Stimulated activated CD4-positive, alpha-beta T cell treated with anti-CD3 and anti-CD28 coated beads, Interleukin-1b, Interleukin-23, amount 100 ng/mL, for 48 hours (primary cell): ENCODE measurements around the gene CNTNAP4.

Experiments
- DNase-seq: peaks from one replicate; pipeline ENCODE4 v3.0.0-alpha.2; 2020

Gene CNTNAP4

DNA sequence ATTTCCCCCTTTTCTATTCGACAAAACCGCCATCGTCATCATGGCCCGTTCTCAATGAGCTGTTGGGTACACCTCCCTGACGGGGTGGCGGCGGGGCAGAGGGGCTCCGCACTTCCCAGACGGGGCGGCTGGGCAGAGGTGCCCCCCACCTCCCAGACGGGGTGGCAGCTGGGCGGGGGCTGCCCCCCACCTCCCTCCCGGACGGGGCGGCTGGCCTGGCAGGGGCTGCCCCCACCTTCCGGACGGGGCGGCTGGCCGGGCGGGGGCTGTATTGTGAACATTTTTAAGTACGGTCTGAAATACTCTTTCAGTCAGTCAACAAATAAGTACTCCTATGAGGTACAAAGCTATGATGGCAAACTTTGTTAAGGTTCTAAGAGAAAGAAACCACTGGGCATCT is 222.8 kb downstream of the CNTNAP4 start:
- DNase-seq = no peak

DNA sequence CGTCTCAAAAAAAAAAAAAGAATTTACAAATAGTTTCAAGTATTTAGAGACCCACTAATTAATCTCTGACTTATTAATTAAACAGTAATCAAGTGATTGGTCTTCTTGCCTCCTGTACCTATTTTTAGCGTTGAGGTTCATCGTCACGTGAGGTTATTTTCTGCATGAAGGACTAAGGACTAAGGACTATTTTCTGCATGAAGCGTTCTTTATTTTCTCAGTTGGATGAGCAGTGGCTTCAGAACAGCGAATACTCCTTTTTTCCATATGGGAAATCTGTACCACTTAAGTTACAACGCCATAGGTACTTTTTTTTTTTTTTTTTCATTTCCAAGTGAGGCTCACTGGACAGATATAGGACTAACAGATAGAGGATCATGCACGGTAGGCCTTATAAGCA is 224.9 kb downstream of the CNTNAP4 start:
- no peak for DNase-seq

DNA sequence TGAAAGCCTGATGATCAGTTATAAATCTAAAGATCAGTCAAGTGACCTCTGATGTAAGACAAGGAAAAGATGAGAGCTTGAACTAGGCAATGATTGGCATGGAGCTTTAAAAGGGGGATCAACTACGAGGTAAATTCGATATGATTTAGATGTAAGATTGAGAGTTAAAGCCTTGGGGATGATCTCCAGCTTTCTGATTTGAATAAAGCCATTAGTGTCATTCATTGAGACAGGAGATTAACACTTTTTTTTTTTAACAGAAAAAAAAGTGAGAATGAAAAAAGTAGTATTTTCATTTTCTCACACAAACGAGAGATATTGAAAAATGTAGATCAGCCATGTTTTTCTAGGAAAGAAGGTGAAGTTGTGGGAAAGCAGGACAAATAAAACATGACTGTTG is 225.4 kb downstream of the CNTNAP4 start:
- DNase-seq = no peak

DNA sequence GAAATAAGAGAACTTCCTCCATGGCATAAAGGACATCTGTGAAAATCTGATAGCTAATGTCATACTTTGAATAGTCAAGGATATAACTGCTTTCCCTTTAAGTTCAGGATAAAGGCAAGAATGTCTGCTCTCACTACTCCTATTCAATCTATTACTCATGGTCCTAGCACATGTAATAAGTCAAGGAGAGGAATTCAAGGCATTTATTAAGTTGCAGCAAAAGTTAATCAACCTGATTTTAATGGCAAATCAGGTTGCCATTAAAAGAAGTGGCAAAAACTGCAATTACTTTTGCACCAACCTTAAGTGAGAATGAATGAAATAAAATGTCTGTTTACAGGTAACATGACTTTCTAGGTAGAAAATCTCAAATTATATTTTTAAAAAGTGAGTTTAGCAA is 225.9 kb downstream of the CNTNAP4 start:
- DNase-seq = no peak

DNA sequence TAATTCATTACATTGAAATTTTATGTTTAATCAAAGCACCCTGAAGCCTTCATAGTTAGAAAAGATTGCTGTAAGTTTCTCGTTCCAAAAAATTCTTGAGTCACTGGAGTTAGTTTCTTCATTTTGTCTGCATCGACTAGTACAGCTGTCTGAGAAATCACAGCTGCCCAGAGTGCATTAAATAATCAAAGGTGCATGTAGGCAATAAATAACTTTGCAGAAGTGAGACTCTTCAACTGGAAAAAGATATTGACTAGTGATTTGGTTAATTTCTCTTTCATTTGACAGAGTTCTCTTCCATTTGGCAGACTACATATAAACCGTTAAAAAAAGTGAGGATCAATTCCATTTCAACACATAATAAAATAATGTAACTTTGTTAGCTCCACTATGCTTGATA is 234.0 kb downstream of the CNTNAP4 start:
- no peak for DNase-seq

DNA sequence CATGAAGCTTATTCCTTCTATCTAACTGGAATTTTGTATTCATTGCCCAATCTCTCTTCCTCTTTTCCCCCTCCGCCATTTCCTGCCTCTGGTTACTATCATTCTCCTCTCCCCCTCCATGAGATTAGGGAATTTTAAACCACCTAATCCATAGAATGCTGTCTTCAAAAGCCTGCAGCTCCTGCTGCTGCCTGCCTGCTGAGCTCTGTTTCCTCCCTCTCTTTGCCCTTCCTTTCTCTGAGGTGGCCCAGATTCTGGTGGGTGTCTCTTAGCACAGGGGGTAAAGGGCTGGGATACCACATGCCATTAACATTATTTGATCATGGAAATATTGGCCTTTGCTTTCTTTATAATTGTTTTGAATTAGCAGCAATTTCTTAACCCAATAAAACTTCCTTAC is 241.6 kb downstream of the CNTNAP4 start:
- DNase-seq = no peak

DNA sequence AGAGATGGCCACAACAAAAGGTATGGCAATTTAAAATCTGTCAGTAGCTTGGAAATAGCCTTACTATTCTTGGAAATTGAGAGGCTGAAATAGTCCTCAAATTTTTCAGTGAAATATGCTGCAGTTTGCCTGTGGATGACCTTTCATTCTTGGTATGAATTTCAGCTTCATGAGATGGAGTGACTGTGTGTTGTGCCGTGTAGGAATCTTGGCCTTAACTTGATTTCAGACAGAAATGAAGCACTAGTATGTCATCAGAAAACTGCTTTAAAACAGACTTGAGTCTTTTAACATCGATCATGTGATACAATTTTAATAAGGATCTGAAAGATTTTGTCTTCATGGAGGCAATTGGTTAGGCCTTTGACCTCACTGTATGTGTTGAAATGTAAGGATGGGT is 247.2 kb downstream of the CNTNAP4 start:
- DNase-seq = no peak

DNA sequence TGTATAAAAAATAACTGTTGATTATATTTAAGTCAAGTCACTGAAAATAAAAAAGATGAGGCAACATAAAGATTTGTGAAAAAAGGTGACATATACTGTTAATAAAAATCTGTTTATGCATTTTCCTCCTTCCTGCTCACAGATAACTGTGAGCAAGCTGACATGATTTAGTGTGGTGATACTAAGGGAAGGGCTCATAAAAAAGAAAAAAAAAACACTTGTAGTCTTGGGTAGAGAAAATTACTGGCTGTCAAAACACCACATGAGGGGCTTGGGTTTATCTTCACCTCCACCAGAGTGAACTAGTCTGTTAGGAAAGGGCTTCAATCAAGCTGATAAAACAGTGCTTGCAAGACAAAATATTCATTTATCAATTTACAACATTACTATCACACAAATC is 247.6 kb downstream of the CNTNAP4 start:
- no peak for DNase-seq

DNA sequence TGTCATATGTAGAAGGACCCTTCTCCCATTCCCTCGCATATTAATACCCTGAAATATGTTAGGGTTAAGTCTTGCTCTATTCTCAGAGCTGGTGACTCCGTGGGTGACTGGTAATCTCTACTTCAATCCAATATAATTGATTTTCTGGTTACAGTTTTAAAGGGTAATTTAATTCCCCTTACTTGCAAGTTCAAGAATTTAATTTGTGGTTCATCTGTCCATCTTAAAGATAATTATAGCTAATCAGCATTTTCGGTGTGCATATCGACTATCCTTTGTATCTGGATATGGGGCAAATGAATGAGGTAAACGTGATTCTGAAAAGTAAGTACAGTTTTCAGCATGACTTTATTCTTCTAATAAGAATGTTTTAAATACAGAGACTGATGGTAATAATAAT is 250.0 kb downstream of the CNTNAP4 start:
- no peak for DNase-seq

DNA sequence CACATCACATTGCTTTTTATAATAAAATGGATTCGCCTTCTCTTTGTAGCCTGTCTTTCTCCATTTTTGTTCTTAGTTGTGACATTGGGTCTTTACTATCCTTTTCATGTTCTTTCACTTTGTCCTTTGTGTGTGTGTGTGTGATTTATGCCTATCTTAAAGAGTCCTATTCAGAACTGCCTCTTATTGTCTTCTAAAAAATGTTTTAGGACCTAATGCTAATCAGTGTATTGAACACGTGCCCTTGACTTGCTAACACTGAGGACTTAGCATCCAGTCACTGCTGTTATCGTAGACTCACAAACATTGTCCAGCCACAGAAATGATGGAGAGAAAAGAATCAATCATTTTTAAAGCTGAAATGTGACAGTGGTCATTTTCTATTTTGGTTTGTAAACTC is 251.9 kb downstream of the CNTNAP4 start:
- no peak for DNase-seq

DNA sequence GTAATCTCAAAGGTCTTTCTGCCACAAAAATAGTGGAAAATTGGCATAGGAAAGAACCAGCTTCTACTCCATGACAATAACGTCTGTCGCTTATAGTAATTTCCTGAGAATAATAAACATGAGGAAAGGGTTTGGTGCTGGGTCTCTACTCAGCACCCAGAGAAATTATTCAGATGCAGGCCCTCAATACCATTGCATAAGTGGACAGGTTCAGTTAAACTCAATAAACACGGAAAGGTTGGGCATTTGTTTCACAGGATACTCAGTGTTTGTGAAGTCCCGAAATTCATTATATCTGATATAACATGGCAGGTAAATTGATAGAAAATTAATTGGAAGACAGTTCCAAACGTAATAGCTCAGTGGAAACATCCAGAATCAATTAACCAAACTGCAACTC is 254.0 kb downstream of the CNTNAP4 start:
- no peak for DNase-seq

DNA sequence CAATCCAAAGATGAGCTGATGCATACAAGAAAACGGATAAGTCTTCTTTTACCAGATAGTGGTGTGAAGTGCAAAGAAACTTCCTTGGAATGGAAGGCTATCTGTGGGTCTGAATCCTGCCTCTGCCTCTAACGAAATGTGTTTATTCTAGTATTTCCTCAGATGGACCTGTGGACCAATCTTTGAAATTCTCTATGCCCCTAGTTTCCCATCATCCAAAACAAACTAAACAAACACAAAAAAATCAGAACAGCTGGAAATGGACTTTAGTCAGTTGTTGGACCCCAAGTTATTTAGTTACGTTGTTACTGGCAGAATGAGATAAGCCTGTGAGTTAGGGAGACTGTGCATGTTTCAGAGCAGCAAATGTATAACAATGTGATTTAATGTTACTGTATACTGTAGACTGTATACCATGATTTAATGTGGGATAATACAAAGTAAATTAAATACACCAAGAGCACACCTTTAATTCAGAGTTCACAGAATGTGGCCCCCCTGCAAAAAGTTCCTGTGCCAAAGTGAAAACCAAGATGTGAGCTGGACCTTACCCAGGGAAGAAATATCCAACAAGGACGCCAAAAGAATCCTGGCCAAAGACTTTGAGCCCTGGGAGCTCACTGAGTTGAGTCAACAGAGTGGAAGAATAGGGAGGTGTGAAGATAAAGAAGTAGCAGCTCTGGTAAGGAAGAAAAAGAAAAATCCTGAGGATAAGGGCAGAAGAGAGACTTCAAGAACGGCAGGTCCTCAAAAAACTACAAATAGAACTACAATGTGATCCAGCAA is 255.2 kb downstream of the CNTNAP4 start:
- DNase-seq = no peak

DNA sequence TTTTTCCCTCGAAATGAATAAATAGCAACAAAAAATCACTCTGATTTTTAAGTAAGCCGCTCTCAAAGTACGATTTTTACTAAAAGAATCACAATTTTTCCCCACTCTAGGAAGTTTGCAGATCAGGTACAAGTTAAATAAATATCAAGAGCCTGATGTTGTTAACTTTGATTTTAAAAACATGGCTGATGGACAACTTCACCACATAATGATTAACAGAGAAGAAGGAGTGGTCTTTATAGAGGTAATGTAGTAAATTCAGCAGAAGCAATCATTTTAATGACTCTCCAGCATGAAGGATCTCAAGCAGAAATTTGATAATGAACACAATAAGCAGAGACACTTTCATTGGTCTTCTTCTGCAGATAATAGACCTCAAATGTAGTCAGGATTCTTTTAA is 262.4 kb downstream of the CNTNAP4 start:
- no peak for DNase-seq

DNA sequence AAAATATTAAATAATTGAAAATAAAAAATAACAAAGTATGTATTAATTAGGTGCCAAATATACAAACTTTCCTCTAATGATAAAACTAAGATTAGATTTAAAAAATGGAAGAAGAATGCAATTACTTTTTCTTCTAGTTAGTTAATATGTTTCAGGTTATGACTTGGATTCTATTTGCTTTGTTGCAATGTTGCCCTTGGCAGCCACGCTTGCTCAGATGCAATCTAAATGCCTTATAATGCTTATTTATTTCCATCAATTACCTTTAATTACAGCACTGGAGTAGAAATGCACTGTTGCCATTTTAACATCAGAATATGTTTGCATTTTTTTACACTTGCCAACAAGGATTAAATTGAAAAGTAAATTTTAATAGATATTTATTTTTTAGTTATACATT is 263.9 kb downstream of the CNTNAP4 start:
- DNase-seq = no peak

DNA sequence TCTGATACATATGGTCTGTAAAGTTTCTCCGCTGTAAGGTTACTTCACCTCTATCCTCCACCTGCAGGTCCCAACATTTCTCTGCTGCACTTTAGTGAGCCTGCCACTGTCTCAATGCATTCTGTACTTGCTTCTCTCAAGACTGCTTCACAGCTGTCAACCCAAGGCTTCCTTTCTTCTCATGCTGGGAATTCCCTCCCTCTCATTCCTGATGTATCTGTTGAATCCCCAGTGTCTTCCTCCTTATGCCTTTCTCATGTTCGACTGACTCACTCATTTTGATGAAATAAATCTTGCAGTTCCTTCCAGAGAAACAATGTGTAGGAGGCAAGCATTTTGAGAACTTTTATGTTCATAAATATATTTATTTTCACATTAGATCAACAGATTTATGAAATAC is 288.3 kb downstream of the CNTNAP4 start:
- DNase-seq = no peak

DNA sequence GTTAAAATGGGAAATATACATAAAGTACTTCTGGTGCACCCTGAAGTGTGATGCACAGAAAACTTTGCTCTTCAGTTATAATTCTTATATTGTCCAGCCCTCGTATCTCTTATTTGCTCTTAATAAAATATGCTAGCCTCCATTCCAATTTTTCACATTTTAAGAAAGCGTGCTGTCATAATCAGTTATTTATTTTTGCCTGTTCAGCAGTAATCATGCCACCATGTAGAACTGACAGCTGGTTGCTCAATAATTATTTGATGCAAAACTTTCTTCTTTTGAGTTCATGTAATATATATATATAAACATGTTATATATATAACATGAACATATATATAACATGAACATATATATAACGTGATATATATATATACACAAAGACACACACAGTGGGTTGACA is 294.6 kb downstream of the CNTNAP4 start:
- no peak for DNase-seq

DNA sequence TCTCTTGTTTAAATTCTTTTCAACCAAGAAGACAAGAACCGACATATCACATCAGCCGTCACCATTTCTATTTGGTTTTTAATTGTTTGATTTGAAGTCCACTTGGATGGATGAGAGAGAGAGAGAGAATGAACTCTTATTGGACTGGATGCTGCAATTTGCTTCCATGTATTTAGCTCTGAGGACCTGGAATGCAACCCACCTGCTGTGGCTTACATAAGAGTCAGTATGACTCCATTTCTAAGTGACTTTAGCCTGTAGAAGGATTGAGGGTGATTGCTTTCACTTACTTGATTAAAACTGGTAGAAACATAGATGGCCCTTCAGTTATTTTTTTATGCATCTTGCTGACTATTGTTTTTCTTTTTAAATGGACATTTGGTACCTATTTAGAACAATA is 296.1 kb downstream of the CNTNAP4 start:
- DNase-seq = no peak

DNA sequence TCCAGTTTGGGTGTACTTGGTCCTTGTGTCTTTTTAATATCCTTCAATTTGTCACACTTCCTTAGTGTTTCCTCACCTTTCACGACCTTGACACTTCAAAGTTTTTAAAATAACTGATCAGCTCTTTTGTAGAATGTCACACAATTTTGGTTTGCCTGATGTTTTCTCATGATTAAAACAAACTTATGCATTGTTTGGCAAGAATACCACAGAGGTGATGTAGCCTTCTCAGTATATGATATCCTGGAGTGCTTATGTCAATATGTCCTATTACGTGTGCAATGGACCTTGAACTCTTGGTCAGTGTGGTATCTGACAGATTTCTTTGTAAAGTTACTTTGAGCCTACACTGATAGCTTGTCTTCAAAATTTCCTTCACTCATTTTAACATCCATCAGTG is 297.4 kb downstream of the CNTNAP4 start:
- DNase-seq = no peak

DNA sequence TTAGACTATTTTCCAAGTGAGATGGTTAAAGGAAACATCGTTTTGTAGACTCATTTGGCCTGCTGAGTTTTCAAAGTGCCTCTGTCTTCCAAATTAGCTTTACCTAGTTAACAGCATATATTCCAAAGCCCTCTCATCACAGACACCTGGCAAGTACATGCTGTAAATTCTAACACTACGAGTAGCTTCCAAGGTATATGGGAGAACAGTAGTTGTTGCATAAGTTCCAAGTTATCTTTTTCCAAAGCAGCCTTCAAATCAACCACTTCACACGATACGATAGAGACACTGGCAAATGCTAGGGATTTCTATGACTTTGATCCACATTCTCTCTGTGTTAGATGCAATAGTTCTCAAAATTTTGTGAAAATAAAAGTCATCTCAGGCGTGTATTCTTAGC is 299.3 kb downstream of the CNTNAP4 start:
- no peak for DNase-seq

DNA sequence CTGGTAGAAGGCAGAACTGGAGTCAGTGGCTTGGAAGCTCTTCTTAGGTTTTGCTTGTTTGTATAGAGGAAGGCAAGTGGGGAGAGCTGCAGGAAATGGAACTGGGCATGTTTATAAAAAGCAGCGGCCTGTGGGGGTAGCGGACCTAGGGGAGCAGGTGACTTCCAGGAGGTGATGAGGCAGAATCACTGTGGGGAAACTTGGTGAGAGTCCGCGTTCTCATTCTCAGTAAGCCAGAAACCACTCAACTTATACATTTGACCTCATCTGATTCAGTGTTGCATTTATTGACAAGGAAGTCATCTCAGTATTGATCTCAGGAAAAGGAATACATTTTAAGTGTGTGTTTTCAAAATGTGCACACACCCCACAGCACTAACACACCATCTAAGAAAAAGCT is 299.8 kb downstream of the CNTNAP4 start:
- no peak for DNase-seq

DNA sequence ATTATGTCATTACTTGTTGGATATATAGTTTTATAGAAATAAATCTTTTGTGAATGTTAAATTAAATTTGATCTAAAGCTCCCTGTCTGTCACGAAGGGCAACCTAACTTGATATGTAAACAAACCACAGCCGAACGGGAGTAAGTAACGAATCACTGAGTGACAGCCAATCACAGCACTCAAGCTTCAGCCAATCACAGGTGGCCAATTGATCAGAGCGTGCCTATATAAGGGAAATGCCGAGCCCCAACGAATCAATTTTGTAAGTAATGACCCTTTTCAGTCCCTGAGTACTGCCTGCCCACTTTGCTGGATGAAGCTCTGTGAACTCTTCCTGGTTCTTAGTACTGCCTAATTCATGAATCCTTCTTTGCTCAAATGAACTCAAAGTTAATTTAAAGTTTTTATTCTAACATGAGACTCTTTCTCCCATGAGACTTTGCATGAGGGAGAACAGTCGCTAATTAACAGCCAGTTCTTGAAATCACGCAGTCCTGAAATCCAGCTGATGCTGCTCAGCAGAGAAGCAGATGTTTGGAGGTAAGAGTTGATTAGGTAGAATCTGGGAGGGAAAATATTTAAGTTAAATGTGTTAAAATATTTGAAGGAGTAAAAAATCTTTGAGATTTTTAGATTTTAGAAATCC is 302.2 kb downstream of the CNTNAP4 start:
- no peak for DNase-seq

DNA sequence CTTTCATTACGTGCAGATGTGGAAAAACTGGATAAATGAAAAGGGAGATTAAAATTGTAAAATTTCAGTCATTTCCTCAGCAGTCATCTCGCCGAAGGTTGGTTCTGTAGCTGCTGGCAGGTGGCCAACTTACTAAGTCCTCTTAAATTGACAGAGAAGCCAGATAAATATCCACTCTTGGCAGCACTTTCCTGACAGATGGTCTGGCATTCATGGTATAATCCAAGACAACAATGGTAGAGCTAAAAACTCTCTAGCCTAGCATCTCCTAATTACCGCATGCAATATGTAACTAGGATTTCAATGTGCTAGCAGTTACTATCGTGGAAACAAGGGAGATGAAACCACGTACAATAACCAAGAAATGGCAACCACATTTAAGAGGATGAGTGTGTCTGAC is 306.3 kb downstream of the CNTNAP4 start:
- DNase-seq = no peak

DNA sequence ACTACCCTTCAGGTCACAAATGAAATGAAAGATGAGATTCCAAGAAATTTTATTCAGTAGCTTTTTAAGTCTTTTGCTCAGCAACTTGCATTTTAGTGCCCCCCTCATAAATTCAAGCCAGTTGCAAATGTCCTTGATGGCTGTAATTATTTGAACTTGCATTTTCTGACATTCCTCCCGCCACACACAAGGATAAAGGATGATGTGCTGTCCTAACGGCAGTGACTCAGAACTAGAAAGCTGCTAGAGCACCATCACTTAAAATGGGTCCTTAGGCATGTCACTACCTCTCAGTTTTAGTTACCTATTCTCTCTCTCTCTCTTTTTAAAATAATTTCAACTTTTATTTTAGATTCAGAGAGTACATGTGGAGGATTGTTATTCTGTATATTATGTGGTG is 306.7 kb downstream of the CNTNAP4 start:
- DNase-seq = no peak

DNA sequence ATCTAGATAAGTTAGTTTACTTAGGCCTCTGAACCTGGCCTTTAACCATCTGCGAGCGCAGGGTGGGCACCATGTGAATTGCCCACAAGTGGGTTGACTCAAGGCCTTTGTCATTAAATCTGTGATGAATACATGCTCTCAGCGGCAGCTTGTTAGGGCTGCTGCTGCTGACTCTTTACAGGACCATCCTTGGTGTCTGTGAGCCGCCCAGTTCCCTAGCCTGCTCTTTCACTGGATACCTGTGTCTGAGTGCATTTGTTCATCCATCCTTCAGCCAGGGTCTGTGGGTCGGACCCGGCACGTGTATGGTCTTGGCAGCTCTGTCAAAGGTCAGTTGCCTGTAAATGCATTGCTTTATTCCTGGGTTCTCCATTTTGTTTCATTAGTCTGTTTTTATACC is 321.3 kb downstream of the CNTNAP4 start:
- DNase-seq = no peak

DNA sequence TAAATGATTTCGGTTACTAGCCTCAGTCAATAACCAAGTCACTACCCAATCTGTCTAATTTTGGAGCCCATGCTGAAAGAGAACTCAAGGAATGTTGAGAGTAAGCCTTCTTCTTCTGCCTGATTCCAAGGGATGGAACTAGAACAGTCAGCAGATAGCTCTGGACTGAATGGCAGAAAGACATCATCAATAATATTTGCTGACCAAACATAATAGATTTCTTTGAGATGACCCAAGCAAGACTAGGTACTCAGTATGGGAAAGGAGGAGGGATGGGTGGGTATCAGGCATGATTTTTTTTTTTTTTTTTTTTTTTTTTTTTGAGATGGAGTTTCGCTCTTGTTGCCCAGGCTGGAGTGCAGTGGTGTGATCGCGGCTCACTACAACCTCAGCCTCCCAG is 330.1 kb downstream of the CNTNAP4 start:
- no peak for DNase-seq
